ENCODE results near the gene KCTD11.
"Not testable (repeated sequence)": the region's sequence is repeated elsewhere in the genome, so short reads cannot be mapped to it uniquely, and the experiment has no call there.

The KCTD11 gene

DNA sequence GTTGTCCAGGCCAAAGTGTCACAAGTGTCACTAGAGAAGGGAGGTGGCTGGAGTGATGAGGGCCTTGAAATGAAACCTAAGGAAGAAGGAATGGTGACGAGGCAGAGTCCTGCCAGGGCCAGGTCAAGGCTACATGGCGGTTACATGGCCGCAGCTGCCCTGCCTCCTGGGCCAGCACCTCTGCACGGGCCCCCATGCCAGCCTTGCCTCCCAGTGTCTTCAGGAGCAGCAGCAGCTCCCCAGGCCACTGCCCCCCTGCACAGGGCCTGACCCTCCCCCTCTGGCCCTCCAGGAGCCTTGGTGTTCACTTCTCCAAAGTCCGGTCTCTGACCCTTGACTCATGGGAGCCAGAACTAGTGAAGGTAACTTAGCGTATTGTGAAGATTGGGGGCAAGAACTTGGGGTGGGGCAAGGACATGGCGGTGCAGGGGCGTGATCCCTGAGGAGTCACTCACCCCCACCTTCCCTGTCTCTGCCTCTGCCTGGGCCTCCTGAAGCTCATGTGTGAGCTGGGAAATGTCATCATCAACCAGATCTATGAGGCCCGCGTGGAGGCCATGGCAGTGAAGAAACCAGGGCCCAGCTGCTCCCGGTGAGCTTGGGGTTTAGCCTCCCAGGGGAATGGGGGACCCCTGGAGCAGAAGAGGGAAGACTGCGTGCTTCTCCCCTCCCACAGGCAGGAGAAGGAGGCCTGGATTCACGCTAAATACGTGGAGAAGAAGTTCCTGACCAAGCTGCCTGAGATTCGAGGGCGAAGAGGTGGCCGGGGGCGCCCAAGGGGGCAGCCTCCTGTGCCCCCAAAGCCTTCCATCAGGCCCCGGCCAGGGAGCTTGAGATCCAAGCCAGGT is 4.1 kb upstream of the KCTD11 start:
- no peak for DNase-seq

DNA sequence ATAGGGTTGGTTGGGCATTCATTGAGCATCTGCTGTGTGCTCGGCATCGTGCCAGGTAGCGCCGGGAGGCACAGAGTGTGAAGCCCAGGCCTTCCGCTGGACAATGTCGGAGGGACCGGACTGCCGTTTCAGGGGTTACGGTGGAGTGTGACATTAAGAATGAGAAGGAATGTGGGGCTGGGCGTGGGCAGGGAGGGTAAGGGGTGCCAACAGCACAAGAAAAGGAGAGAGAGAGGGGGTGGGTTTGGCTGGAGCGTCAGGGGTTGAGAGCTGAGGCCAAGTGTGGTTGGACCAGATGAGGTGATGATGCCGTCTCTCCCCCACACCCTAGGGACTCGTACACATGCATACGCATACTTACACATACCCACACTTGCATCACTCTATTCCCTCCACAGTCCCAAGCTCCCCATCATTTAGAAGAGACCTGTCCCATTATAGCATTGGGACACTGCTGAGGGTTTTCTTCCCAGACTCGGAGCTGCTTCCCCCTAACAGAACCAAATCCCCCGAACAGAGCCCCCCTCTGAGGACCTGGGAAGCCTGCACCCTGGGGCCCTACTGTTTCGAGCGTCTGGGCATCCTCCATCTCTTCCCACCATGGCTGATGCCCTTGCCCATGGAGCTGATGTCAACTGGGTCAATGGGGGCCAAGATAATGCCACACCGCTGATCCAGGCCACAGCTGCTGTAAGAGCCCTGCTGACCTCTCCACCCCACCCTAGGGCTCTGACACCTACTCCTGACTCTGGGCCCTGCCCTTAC is 3.3 kb upstream of the KCTD11 start:
- no peak for DNase-seq

DNA sequence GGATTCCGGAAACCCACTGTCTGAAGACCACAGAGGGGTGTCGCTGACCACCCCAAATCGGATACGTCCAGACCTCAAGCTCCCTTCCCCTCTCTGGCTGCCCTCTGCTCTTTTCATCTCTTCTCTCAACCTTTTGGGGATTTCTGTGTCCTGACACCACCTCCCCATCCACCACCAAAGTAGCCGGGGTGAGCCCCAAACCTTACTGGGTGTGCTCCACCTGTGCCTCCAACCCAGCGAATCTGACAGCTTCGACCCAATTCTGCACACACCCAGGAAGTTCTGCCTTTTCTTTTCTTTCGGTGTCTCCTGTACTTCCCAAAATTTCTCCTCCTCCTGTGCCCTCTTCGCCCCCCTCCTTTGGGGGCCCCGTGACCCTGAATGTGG is 534 bp downstream of the KCTD11 start:
- no peak for DNase-seq

DNA sequence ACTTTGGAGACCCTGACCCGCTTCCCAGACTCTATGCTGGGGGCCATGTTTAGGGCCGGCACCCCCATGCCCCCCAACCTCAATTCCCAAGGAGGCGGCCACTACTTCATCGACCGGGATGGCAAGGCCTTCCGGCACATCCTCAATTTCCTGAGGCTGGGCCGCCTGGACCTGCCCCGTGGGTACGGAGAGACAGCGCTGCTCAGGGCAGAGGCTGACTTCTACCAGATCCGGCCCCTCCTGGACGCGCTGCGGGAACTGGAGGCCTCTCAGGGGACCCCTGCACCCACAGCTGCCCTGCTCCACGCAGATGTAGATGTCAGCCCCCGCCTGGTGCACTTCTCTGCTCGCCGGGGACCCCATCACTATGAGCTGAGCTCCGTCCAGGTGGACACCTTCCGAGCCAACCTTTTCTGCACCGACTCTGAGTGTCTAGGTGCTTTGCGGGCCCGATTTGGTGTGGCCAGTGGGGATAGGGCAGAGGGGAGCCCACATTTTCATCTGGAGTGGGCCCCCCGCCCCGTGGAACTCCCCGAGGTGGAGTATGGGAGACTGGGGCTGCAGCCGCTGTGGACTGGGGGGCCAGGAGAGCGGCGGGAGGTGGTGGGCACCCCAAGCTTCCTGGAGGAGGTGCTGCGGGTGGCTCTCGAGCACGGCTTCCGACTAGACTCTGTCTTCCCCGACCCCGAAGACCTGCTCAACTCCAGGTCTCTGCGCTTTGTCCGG is 1.1 kb downstream of the KCTD11 start:
- DNase-seq = no peak

DNA sequence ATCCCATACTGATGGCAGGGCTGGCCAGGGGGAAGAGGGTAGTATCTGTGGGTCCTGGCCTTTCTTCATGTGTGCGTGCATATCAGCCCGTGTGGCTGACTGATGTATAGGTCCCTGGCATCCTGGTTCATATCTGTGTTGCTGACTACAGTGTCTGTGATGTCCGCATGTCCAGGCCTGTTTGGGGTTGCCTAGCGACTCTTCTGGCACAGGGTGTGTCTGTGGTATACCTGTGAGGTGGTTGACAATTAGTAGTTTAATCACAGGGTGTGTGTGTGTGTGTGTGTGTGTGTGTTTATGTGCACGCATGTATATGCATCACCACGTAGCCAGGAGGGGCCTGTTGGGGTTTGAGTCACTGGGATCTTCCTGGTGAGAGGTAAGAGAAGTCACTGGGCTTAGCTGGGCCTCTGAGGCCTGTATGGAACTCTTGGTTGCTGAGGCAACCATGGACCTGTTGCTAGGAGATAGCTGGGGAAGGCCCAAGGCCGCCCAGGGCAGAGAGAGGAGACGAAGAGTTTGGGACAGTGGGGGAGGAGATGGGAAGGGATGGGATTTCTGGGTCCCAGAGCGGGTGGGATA is 2.4 kb downstream of the KCTD11 start:
- DNase-seq = no peak

DNA sequence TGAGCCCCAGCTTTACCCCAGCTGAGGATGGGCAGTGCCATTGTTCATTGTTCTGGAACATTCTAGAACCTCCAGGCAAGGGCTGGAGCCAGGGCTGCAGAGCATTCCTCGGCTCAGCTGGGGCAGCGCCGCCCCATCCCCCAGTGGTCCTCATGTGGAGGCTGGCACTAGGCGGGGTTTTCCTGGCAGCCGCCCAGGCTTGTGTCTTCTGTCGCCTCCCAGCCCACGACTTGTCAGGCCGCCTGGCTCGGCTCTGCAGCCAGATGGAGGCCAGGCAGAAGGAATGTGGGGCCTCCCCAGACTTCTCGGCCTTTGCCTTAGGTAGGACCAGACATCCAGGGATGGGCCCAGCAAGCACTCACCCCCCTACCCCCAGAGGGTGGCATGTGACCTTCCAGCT is 3.1 kb downstream of the KCTD11 start, which contains the start of gene TMEM95:
Gene TMEM95, plus strand, starts transcription at position 104 of the 400 bp plus-strand sequence. Its CDS starts 49 bp downstream, at position 153.
- no peak for DNase-seq

DNA sequence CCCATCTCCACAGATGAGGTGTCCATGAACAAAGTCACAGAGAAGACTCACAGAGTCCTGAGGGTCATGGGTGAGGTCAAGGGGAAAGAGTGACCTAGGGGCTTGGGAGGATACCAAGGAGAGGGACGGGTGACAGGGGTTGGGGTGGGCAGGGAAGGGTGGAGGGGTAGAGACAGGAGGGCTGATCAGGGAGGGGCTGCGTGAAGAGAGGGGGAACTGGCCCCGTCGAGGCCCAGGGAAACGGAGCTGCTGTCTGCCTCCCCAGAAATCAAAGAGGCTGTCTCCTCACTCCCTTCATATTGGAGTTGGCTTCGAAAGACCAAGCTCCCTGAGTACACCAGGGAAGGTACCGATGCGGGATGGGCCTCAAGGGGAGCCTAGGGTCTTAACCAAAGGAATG is 3.6 kb downstream of the KCTD11 start:
- no peak for DNase-seq

DNA sequence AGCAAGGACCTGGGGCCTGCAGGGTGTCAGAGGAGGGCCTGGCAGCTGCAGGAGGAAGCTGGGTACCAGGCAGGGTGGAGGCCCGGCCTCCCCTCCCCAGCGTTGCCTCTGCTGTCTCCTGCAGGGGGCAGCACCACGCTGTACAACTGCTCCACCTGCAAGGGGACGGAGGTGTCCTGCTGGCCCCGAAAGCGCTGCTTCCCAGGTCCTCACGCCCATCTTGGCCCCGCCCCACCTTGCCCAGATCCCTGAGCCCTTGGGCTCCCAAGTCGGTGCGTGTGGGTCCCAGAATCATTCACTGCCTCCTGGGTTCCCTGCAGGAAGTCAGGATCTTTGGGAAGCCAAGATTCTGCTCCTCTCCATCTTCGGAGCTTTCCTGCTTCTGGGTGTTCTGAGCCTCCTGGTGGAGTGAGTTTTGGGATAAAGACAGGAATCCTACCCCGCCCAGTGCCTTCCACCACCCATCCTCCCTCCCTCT is 4.1 kb downstream of the KCTD11 start:
- DNase-seq = no peak

DNA sequence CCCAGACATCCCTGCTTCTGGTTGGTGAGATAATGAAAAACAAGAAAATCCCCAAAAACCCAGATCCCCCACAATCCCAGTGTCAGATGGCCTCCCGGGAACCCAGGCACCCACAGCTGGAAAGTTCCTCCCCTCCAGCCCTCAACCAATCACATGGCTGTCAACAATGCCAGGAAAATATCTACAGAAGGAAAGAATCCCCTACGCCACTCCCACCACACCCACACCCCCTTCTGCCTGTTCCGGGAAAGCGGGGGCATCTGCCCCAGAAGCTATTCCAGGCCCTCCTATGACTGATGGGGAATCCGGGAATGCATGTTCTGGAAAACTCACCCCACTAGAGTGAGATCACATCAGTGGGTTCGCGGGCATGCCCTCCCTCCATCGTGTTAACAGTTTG is 4.8 kb downstream of the KCTD11 start:
- DNase-seq = no peak

DNA sequence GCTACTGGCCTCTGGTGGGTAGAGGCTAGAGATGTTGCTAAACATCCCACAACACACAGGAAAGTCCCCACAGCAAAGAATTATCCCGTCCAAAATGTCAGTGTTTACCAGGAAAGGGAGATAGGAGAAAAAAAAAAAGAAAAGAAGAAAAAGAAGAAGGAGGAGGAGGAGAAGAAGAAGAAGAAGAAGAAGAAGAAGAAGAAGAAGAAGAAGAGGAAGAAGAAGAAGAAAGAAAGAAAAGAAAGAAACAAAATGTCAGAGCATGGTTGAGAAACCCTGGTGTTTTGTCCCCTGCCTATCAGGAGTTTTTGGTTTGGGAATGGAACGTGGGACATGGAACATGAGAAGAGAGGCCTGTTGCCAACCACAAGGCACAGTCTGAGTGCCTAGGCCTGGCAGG is 5.4 kb downstream of the KCTD11 start:
- no peak for DNase-seq

DNA sequence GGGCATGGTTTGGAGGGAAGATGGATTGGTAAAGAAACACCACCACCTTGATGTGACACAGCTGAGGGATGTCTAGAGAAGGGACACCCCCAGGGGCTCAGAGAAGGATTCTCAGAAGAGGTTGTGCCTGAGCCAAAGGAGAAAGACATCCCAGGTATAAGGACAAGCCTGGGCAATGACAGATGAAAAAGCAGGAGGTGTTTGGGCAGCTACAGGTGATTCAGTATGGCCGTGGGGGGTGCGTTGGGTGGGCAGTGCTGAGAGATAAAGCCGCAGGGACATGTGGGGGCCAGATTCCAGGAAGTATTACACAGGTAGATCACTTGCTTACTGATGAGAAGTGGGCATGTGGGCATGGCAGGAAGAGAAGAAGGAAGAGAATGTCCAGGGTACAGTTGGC is 9.9 kb downstream of the KCTD11 start:
- DNase-seq = no peak

DNA sequence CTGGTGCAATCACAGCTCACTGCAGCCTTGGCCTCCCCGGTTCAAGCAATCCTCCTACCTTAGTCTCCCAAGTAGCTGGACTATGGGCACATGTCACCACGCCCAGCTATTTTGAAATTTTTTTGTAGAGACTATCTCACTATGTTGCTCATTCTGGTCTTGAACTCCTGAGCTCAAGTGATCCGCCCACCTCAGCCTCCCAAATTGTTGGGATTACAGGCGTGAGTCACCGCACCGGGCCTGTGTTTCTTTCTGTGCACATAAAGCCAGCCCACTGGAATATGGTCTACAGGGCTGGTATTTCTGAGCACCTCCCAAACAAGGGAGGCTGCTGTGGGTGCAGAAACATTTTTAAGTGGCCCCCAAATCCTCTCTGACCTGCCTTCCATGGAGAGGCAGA is 11.3 kb downstream of the KCTD11 start:
- no peak for DNase-seq

DNA sequence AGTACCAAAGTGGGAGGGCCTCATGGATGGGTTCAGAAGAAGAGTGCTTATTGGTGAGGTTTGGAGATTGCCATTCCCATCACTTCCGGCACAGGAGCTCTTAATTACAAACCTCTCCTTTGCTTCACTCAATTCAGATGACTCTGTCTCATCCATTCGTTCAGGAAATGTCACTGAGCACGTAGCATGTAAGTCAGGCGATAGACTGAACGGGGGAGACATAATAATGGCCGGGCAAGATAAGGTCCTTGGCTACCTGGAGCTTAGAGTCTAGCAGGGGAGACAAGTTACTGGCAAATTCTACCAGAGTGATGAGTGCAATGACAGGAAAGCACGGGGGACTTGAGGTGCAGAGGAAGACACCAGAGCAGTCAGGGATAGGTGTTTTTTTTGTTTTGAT is 14.0 kb downstream of the KCTD11 start:
- not testable (repeated sequence) for DNase-seq

DNA sequence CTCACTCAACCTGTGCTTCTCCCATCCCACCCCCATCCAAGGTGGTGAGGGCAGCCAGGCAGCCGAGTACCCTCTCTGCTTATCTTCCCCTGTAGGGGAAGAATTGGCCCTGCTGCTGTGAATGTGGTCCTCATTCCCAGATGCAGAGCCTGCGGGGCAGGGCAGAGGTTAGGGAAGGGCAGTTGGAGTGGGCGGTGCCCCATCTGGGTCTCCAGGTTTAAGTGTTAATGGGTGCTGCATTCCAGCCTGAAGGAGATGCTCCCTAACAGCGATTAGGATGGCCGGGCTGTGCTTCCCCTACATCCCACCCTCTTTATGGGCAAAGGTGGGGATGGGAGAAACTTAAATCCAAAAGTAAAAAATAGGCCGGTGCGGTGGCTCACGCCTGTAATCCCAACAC is 15.1 kb downstream of the KCTD11 start:
- no peak for DNase-seq

DNA sequence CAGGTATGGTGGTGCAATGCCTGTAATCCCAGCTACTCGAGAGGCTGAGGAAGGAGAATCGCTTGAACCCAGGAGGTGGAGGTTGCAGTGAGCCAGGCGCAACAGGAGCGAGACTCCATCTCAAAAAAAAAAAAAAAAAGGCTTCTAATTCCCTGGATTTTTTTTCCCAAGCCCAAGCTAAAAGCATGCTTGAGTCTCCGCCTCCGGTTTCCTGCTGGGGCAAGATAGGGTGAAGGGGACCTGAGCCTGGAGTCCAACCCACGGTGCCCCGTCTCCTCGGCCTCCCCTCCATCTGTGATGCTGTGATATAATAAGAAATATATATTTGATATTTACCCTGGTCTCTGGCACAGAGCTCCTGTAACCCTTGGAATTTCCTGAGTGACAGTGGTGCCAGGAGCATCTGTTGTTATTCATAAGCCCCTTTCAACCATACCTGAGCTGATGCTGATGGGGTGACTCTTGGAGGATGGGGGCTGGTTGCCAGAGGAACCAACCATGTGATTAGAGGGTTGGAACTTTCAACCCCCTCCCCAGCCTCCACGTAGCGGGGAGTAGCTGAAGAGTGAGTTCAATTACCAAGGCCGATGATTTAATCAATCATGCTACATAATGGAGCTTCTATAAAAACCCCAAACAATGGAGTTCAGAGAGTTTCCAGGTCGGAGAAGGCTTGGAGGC is 16.1 kb downstream of the KCTD11 start:
- no peak for DNase-seq

DNA sequence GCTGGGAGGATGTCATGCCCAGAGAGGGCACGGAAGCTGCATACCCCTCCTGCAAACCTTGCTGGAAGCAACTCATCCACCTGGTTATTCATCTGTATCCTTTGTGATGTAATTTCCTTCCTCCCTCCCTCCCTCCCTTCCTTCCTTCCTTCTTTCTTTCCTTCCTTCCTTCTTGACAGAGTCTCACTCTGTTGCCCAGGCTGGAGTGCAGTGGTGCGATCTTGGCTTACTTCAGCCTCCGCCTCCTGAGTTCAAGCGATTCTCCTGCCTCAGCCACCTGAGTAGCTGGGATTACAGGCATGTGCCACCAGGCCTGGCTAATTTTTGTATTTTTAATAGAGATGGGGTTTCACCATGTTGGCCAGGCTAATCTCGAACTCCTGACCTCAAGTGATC is 16.6 kb downstream of the KCTD11 start:
- not testable (repeated sequence) for DNase-seq

DNA sequence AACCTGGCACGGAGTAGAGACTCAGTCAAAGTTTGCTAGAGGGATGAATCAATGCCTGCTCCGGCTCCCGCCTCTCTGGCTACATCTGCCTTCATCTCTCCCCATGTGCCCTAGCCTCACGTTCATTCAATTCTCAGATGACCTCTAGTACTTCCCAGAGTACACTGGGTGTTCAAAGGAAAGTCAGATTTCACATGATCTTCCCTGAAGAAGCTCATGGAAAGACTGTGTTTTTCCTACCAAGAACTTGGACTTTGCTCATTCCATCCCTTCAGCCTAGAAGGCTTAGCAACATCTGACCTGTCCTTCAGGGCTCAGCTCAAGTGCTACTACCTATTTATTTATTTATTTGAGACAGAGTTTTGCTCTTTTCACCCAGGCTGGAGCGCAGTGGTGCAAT is 17.9 kb downstream of the KCTD11 start:
- DNase-seq = no peak

DNA sequence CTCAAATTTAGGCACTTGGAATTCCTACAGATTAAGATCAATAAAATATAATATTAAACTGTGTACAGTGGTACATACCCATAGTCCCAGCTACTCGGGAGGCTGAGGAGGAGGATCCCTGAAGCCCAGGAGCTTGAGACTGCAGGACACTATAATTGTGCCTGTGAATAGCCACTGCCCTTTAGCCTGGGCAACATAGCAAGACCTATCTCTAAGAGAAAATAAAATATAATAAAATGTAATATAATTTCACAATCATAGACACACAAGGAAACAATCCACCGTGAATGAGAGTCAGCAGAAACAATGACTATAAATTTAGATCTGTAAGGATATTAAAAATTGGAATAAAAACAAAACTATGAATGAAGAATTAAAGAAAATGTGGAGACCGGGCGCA is 18.9 kb downstream of the KCTD11 start:
- DNase-seq = no peak

DNA sequence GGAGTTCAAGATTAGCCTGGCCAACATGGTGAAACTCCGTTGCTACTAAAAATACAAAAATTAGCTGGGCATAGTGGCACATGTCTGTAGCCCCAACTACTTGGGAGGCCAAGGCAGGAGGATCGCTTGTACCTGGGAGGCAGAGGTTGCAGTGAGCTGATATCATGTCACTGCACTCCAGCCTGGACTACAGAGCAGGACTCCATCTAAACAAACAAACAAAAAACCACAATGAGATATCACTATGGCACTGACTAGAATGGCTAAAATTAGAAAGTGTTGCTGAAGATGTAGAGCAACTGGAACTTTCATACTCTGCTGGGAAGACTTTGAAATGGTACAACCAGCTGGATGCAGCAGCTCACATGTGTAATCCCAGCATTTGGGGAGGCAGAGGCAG is 22.4 kb downstream of the KCTD11 start:
- no peak for DNase-seq

DNA sequence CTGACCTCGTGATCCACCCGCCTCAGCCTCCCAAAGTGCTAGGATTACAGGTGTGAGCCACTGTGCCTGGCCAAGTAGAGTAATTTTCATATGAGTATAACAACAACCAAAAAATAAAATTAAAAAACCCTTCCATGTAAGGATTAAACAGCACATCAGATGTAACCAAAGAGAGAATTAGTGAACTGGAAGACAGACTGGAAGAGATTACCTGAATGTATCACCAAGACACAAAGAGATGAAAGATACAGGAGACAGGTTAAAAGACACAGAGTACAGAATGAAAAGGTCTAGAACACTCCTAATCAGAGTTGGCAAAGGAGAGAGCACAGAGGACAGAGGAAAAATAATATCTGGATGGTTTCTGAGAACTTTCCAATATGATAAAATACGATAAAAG is 27.2 kb downstream of the KCTD11 start:
- DNase-seq = no peak

DNA sequence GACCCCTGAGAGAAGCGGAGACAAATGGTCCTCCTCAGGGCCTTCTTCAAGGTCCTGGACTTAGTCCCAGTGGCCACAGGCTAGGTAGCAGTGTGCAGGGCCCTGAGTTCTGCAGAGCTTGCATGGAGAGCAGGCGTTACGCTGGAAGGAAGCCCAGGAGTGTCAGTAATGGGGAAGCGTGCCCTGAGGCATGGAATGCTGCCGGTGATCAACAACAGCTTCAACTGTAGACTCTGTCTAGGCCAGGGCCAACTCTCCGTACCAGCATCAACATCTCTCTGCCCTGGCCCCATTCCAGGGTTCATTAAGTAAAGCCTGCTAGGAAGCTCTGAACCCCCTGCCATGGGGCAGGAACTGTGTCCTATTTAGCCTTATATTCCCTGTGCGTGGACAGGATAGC is 28.4 kb downstream of the KCTD11 start:
- DNase-seq = no peak

DNA sequence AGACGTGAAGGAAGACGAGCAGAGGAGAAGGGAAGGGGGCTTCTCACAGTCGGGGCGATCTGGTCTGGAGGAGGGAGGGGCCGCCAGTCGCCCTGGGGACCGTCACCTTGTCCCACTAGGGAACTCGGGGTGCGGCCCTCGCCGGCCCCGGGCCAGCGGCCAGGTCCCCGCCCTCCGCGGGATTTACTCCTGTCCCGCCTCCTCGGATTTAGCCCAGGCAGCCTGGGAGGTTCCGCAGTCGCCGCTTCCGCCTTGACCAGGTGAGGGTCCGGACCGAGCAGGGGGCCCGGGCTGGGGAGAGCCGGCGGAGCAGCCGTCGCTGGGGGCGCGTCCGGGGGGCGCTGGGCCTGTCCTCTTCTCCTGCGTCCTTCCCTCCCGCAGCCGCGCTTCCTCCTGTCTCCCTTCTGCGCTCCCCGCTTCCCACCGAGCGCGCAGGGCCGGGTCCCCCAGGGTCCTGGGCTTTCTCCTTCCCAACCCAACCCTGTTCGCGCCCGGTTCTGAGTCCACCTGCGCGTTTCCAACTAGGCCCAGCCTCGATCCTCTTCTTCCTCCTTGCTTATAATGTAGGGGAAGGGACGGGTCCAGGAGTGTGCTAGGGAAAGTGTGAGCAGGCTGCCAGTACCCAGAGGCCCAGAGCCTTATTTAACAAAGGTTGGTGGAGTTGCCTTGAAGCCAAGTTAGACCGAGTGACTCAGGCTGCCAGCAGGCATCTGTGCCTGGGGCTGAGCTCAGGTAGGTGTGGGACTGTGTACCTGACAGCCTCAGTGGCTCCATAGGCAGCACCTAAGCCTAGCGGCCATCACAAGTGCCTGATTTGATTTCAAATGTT is 29.1 kb downstream of the KCTD11 start, which contains the start of gene TNK1:
Gene TNK1, plus strand, starts transcription at position 235 of the 829 bp plus-strand sequence. CDS start 1,838 bp downstream, outside the sequence.
- DNase-seq = no peak

Measured in NCI-H2227 treated with DMSO at 0.1 percent for 48 hours (cell line).